Measurements from ENCODE around the gene SPEF1.

SPEF1 gene

GRCh38 chr20:3730803-3731672 is 50.2 kb downstream of the SPEF1 start:
- no peak for DNase-seq (ENCODE audit: low read depth, low spot score)

GRCh38 chr20:3729811-3730540 is 51.3 kb downstream of the SPEF1 start:
- no peak for DNase-seq (ENCODE audit: low read depth, low spot score)

GRCh38 chr20:3729378-3729777 is 51.9 kb downstream of the SPEF1 start:
- DNase-seq (ENCODE audit: low read depth, low spot score), result no peak

GRCh38 chr20:3728876-3729275 is 52.4 kb downstream of the SPEF1 start:
- DNase-seq (ENCODE audit: low read depth, low spot score), result no peak

GRCh38 chr20:3728354-3728753 is 52.9 kb downstream of the SPEF1 start:
- DNase-seq (ENCODE audit: low read depth, low spot score), result no peak
